Liver (tissue), 9 donors: ENCODE measurements around the gene CNTN1. TPM values are rescaled to one million over a fixed set of nuclear protein-coding genes. Genes with fewer than 3 reads are reported as not detected.

Experiments used
- DNase-seq: peaks from one replicate; pipeline ENCODE4 v3.0.0-alpha.2; 2017; ENCODE audit warnings: low spot score
- H3K27ac ChIP-seq, 2 donors: one replicate each; pipeline ENCODE4 v1.7.0; 2013; ENCODE audit warnings: inconsistent platforms in 2 of 2, low read length in 2 of 2, control low read depth in 1 of 2, low read depth in 1 of 2, mild to moderate bottlenecking in 1 of 2
- H3K27me3 ChIP-seq, 4 donors: one replicate each; pipeline versions ENCODE4 v1.6.1 to v1.7.0; 2013; ENCODE audit warnings: low read length in 3 of 4, inconsistent platforms in 1 of 4, mild to moderate bottlenecking in 1 of 4, moderate library complexity in 1 of 4; ENCODE audit not compliant: control insufficient read depth in 4 of 4, insufficient read depth in 4 of 4
- H3K36me3 ChIP-seq, 4 donors: one replicate each; pipeline versions ENCODE4 v1.6.1 to v1.7.0; 2013; ENCODE audit warnings: low read length in 3 of 4, mild to moderate bottlenecking in 3 of 4, low read depth in 1 of 4, moderate library complexity in 1 of 4; ENCODE audit not compliant: control insufficient read depth in 4 of 4, insufficient read depth in 3 of 4
- H3K4me1 ChIP-seq, 4 donors: one replicate each; pipeline versions ENCODE4 v1.6.1 to v1.7.0; 2013; ENCODE audit warnings: low read length in 3 of 4, mild to moderate bottlenecking in 3 of 4, moderate library complexity in 1 of 4; ENCODE audit not compliant: control insufficient read depth in 4 of 4, insufficient read depth in 4 of 4
- H3K4me3 ChIP-seq, 3 donors: one replicate each; pipeline versions ENCODE4 v1.6.1 to v1.7.0; 2013; ENCODE audit warnings: low read length in 3 of 3, control low read depth in 1 of 3, low read depth in 1 of 3, mild to moderate bottlenecking in 1 of 3
- H3K9ac ChIP-seq, 2 donors: one replicate each; pipeline ENCODE4 v1.7.0; 2013; ENCODE audit warnings: low read length in 2 of 2, mild to moderate bottlenecking in 2 of 2, moderate library complexity in 2 of 2, control low read depth in 1 of 2, low read depth in 1 of 2
- H3K9me3 ChIP-seq, 4 donors: one replicate each; pipeline versions ENCODE4 v1.6.1 to v1.7.0; 2013; ENCODE audit warnings: low read length in 3 of 4; ENCODE audit not compliant: control insufficient read depth in 4 of 4
- EGR1 ChIP-seq, 2 donors: IDR thresholded peaks; 2 replicates each; pipeline ENCODE4 v1.6.1; 2016 to 2018; ENCODE audit warnings: antibody characterized with exemption in 2 of 2, low read depth in 2 of 2
- FOXA1 ChIP-seq: IDR thresholded peaks from 2 replicates; pipeline ENCODE4 v1.6.1; 2016; ENCODE audit warnings: antibody characterized with exemption
- GABPA ChIP-seq, 2 donors: IDR thresholded peaks in 1 of 2; conservative IDR thresholded peaks in 1 of 2; 2 replicates each; pipeline ENCODE4 v1.6.1; 2016; ENCODE audit warnings: antibody characterized with exemption in 2 of 2, mild to moderate bottlenecking in 1 of 2, moderate library complexity in 1 of 2
- HNF4G ChIP-seq: IDR thresholded peaks from 2 replicates; pipeline ENCODE4 v1.6.1; 2016; ENCODE audit warnings: antibody characterized with exemption
- MAX ChIP-seq: IDR thresholded peaks from 2 replicates; pipeline ENCODE4 v1.6.1; 2016; ENCODE audit warnings: antibody characterized with exemption
- REST ChIP-seq: IDR thresholded peaks from 2 replicates; pipeline ENCODE4 v1.6.1; 2016; ENCODE audit warnings: antibody characterized with exemption, mild to moderate bottlenecking
- RXRA ChIP-seq, 2 donors: IDR thresholded peaks; 2 replicates each; pipeline ENCODE4 v1.6.1; 2017 to 2018; ENCODE audit warnings: antibody characterized with exemption in 2 of 2, mild to moderate bottlenecking in 1 of 2
- SP1 ChIP-seq: IDR thresholded peaks from 2 replicates; pipeline ENCODE4 v1.6.1; 2018; ENCODE audit warnings: antibody characterized with exemption, mild to moderate bottlenecking
- TAF1 ChIP-seq: conservative IDR thresholded peaks from 2 replicates; pipeline ENCODE4 v1.6.1; 2016; ENCODE audit warnings: antibody characterized with exemption, mild to moderate bottlenecking
- YY1 ChIP-seq: IDR thresholded peaks from 2 replicates; pipeline ENCODE4 v1.6.1; 2016; ENCODE audit warnings: antibody characterized with exemption, mild to moderate bottlenecking
- ZBTB33 ChIP-seq: IDR thresholded peaks from 2 replicates; pipeline ENCODE4 v1.6.1; 2016; ENCODE audit warnings: antibody characterized with exemption
- WGBS: extraction: QIAGEN DNeasy Blood & Tissue Kit; methylation state at CpG from one replicate; pipeline ENCODE4 v1.1.7; 2013; 5-methylcytosine and 5-hydroxymethylcytosine counted together
- polyA plus RNA-seq, 2 donors: library from polyadenylated mRNA; stranded (reverse) in 1 of 2; unstranded in 1 of 2; fragments of 200-250 nt in 1 of 2; fragments of >200 nt in 1 of 2; fragmentation: Nextera tagmentation in 1 of 2; extraction: Ambion mirVana in 1 of 2; gene quantifications; one replicate each; pipeline versions ENCODE4 v1.2.1 to v1.2.3, GENCODE V29; 2013 to 2015
- total RNA-seq, 2 donors: library from RNA; depleted of rRNA; stranded (reverse); fragments of >200 nt; gene quantifications; one replicate each; pipeline ENCODE4 v1.2.3, GENCODE V29; 2014
- TF ChIP-seq, protein P1 (sequence below): fragments of 150-350 bp; IDR thresholded peaks from 2 replicates; pipeline ENCODE4 v1.5.1; 2017; ENCODE audit warnings: improper control_type of control experiment, low read depth, low read length; ENCODE audit not compliant: missing input control
- donor health status: healthy.
- donor health status: healthy.
- donor health status: healthy.
- donor health status: healthy.
- donor health status: healthy.

CNTN1 gene
- total and polyA plus RNA-seq, 4 donors, result 0.03 to 1.2 (median 0.43) TPM

- H3K27me3 ChIP-seq, result no peaks in the 10 kb centered on the region
- H3K4me1 ChIP-seq, result no peaks in the 10 kb centered on the region
- H3K9ac ChIP-seq, result no peak overlapping the region
- H3K9me3 ChIP-seq, result no peaks in the 10 kb centered on the region
- no peak overlapping the region for H3K27ac ChIP-seq
- no peak overlapping the region for H3K4me3 ChIP-seq
- no peaks in the 10 kb centered on the region for H3K36me3 ChIP-seq
- TF ChIP-seq TAF1, result no peak
- TF ChIP-seq HNF4G, result no peak
- no peak for TF ChIP-seq MAX
- TF ChIP-seq YY1, result no peak
- TF ChIP-seq EGR1 (IDR thresholded peaks at IDR 0.05; ENCODE audit: low read depth in 2 of 2), result no peak
- no peak for DNase-seq
These were observed 46.6 kb downstream of the CNTN1 start for GRCh38 chr12:40738856-40739255.

DNA sequence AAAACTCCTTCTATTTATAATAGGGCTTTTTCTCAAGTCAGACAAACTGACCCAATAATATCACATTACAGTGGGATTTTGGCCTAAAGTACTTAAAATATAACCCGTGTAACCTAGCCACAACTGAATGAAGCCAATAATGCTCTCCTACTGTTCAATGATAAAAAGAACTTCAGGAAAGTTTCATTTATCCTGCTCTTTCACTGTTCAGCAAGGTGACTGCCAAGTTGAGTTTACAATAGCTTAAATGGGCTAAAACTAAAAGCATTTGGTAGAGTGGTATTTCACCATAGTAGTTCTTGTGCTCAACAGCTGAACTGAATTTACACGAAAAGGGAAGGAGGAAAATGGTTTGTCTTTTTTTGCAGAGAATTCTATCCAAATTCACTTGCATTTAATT, 49.8 kb downstream of the CNTN1 start:
- 63% methylated on average over 2 of the region's 2 CpGs for WGBS
- no peak for TF ChIP-seq SP1
- TF ChIP-seq ZBTB33, result no peak
- no peak for TF ChIP-seq EGR1 (IDR thresholded peaks at IDR 0.05; ENCODE audit: low read depth in 2 of 2)
- TF ChIP-seq, protein P1, sequence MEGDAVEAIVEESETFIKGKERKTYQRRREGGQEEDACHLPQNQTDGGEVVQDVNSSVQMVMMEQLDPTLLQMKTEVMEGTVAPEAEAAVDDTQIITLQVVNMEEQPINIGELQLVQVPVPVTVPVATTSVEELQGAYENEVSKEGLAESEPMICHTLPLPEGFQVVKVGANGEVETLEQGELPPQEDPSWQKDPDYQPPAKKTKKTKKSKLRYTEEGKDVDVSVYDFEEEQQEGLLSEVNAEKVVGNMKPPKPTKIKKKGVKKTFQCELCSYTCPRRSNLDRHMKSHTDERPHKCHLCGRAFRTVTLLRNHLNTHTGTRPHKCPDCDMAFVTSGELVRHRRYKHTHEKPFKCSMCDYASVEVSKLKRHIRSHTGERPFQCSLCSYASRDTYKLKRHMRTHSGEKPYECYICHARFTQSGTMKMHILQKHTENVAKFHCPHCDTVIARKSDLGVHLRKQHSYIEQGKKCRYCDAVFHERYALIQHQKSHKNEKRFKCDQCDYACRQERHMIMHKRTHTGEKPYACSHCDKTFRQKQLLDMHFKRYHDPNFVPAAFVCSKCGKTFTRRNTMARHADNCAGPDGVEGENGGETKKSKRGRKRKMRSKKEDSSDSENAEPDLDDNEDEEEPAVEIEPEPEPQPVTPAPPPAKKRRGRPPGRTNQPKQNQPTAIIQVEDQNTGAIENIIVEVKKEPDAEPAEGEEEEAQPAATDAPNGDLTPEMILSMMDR, result no peak
- TF ChIP-seq GABPA (IDR thresholded peaks at IDR 0.05 in 1 of 2, conservative IDR thresholded peaks at IDR 0.05 in 1 of 2), result no peak
- no peak for TF ChIP-seq REST
- DNase-seq, result no peak
- no peak overlapping the region for H3K4me3 ChIP-seq
- H3K9me3 ChIP-seq, result no peaks in the 10 kb centered on the region
- H3K27ac ChIP-seq, result no peak overlapping the region
- no peaks in the 10 kb centered on the region for H3K27me3 ChIP-seq
- H3K36me3 ChIP-seq, result no peaks in the 10 kb centered on the region
- H3K9ac ChIP-seq, result no peak overlapping the region
- H3K4me1 ChIP-seq, result no peaks in the 10 kb centered on the region

DNA sequence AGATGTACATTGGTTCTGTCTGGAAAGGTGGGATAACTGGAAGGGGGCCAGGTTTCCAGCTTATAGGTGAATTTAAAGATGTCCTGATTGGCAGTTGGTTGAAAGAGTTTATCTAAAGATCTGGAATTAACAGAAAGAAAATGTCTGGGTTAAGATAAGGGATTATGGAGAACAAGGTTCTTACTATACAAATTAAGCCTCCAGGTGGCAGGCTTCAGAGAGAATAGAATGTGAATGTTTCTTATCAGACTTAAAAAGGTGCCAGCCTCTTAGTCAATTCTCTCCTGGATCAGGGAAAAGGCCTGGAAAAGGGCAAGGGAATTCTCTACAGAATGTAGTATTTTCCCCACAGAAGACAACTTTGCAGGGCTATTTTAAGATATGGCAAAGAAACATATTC, 53.1 kb downstream of the CNTN1 start:
- no peaks in the 10 kb centered on the region for H3K4me1 ChIP-seq
- H3K9ac ChIP-seq, result no peak overlapping the region
- H3K36me3 ChIP-seq, result no peaks in the 10 kb centered on the region
- TF ChIP-seq GABPA (IDR thresholded peaks at IDR 0.05 in 1 of 2, conservative IDR thresholded peaks at IDR 0.05 in 1 of 2) (no peak), EGR1 (IDR thresholded peaks at IDR 0.05; ENCODE audit: low read depth in 2 of 2) (no peak), ZBTB33 (no peak), TAF1 (no peak), FOXA1 (no peak), RXRA (IDR thresholded peaks at IDR 0.05) (no peak), HNF4G (no peak), MAX (no peak), SP1 (no peak), REST (no peak)
- no peak overlapping the region for H3K4me3 ChIP-seq
- no peak for DNase-seq
- no peak overlapping the region for H3K27ac ChIP-seq
- no peaks in the 10 kb centered on the region for H3K27me3 ChIP-seq
- H3K9me3 ChIP-seq, result no peaks in the 10 kb centered on the region
